Fibroblast of lung (primary cell): ENCODE results near the gene LDLRAD4. TPM values are rescaled to one million over a fixed set of nuclear protein-coding genes. Genes with fewer than 3 reads are reported as not detected.

Experiments
- DNase-seq, 2 donors: peaks; one replicate each; pipeline versions ENCODE4 v3.0.0 to v3.0.0-alpha.2; 2010; ENCODE audit warnings: low read depth in 2 of 2
- H2AFZ ChIP-seq: 2 replicates; pipeline ENCODE4 v1.5.1; 2012; ENCODE audit warnings: low read length, control low read depth, inconsistent platforms
- H3K27ac ChIP-seq: 2 replicates; pipeline ENCODE4 v1.5.1; 2011; ENCODE audit warnings: low read length, control low read depth; ENCODE audit not compliant: insufficient read depth
- H3K27me3 ChIP-seq: 2 replicates; pipeline ENCODE4 v1.5.1; 2011; ENCODE audit warnings: mild to moderate bottlenecking, low read length; ENCODE audit not compliant: control insufficient read depth, insufficient read depth
- H3K36me3 ChIP-seq: 2 replicates; pipeline ENCODE4 v1.5.1; 2011; ENCODE audit warnings: low read length; ENCODE audit not compliant: control insufficient read depth, insufficient read depth
- H3K4me1 ChIP-seq: 2 replicates; pipeline ENCODE4 v1.5.1; 2011; ENCODE audit warnings: low read length; ENCODE audit not compliant: control insufficient read depth, insufficient read depth; ENCODE audit errors: extremely low read depth
- H3K4me2 ChIP-seq: 2 replicates; pipeline ENCODE4 v1.5.1; 2011; ENCODE audit warnings: low read length, control low read depth; ENCODE audit not compliant: insufficient read depth; ENCODE audit errors: extremely low read depth
- H3K4me3 ChIP-seq, 4 experiments: fragments of 200-600 bp in 1 of 4; sonication (generic) in 1 of 4; replicated peaks in 1 of 4; 2 replicates each; pipeline ENCODE4 v1.5.1; 2011 to 2016; ENCODE audit warnings: low read length in 4 of 4, low read depth in 3 of 4, mild to moderate bottlenecking in 3 of 4, control low read depth in 2 of 4, inconsistent platforms in 1 of 4, mixed read lengths in 1 of 4; ENCODE audit not compliant: insufficient read depth in 1 of 4; ENCODE audit errors: control extremely low read depth in 1 of 4
- H3K79me2 ChIP-seq: 2 replicates; pipeline ENCODE4 v1.5.1; 2012; ENCODE audit warnings: mild to moderate bottlenecking, low read length, inconsistent platforms; ENCODE audit not compliant: control insufficient read depth, insufficient read depth
- H3K9ac ChIP-seq: 2 replicates; pipeline ENCODE4 v1.5.1; 2011; ENCODE audit warnings: mild to moderate bottlenecking, low read length, control low read depth; ENCODE audit not compliant: insufficient read depth
- H3K9me3 ChIP-seq: 2 replicates; pipeline ENCODE4 v1.5.1; 2012; ENCODE audit warnings: low read depth, low read length; ENCODE audit not compliant: control insufficient read depth, insufficient read depth
- H4K20me1 ChIP-seq: 2 replicates; pipeline ENCODE4 v1.5.1; 2011; ENCODE audit warnings: low read length; ENCODE audit not compliant: control insufficient read depth, insufficient read depth; ENCODE audit errors: extremely low read depth
- EZH2 ChIP-seq: IDR thresholded peaks from 2 replicates; pipeline ENCODE4 v1.5.1; 2012; ENCODE audit warnings: low read length, control low read depth, mild to moderate bottlenecking; ENCODE audit errors: missing control alignments
- polyA plus RNA-seq, 2 donors: library from polyadenylated mRNA; depleted of rRNA in 1 of 2; stranded (reverse) in 1 of 2; unstranded in 1 of 2; fragments of >200 nt; gene quantifications; 2 replicates each; pipeline ENCODE4 v1.2.1, GENCODE V29; 2011 to 2012; ENCODE audit warnings: missing spikeins in 1 of 2
- total RNA-seq: library from RNA; depleted of rRNA; stranded (reverse); fragments of >200 nt; gene quantifications from 2 replicates; pipeline ENCODE4 v1.2.1, GENCODE V29; 2014
- TF ChIP-seq, protein P1 (sequence below), 2 donors: IDR thresholded peaks in 1 of 2; conservative IDR thresholded peaks in 1 of 2; 1 replicate in 1 of 2; 2 replicates in 1 of 2; pipeline ENCODE4 v1.5.1; 2011 to 2012; ENCODE audit warnings: low read length in 2 of 2, control low read depth in 1 of 2, inconsistent platforms in 1 of 2, low read depth in 1 of 2, mild to moderate bottlenecking in 1 of 2

The LDLRAD4 gene
- total and polyA plus RNA-seq, 2 donors (not counting 1 experiment from before 2014, with no cell fraction given): not detected

DNA sequence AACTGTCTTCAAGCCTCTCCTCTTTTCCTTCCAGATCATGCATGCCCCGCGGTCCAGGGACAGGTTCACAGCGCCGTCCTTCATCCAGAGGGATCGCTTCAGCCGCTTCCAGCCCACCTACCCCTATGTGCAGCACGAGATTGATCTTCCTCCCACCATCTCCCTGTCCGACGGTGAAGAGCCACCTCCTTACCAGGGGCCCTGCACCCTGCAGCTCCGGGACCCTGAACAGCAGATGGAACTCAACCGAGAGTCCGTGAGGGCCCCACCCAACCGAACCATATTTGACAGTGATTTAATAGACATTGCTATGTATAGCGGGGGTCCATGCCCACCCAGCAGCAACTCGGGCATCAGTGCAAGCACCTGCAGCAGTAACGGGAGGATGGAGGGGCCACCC is 426.5 kb downstream of the LDLRAD4 start:
- H3K9me3 ChIP-seq: no peaks in the 10 kb centered on the region
- TF ChIP-seq EZH2: no peak
- TF ChIP-seq, protein P1, sequence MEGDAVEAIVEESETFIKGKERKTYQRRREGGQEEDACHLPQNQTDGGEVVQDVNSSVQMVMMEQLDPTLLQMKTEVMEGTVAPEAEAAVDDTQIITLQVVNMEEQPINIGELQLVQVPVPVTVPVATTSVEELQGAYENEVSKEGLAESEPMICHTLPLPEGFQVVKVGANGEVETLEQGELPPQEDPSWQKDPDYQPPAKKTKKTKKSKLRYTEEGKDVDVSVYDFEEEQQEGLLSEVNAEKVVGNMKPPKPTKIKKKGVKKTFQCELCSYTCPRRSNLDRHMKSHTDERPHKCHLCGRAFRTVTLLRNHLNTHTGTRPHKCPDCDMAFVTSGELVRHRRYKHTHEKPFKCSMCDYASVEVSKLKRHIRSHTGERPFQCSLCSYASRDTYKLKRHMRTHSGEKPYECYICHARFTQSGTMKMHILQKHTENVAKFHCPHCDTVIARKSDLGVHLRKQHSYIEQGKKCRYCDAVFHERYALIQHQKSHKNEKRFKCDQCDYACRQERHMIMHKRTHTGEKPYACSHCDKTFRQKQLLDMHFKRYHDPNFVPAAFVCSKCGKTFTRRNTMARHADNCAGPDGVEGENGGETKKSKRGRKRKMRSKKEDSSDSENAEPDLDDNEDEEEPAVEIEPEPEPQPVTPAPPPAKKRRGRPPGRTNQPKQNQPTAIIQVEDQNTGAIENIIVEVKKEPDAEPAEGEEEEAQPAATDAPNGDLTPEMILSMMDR (conservative IDR thresholded peaks at IDR 0.05 in 1 of 2, IDR thresholded peaks at IDR 0.05 in 1 of 2; ENCODE audit: low read depth in 1 of 2, low read length in 2 of 2): no peak
- H3K79me2 ChIP-seq: no peaks in the 10 kb centered on the region
- H3K36me3 ChIP-seq: no peaks in the 10 kb centered on the region
- H3K27ac ChIP-seq: no peak overlapping the region
- no peak overlapping the region for H3K9ac ChIP-seq
- no peak overlapping the region for H3K4me2 ChIP-seq
- no peak for DNase-seq
- H3K27me3 ChIP-seq: peaks cover 6% of the 10 kb centered on the region
- H4K20me1 ChIP-seq: no peaks in the 10 kb centered on the region
- H3K4me1 ChIP-seq: no peaks in the 10 kb centered on the region
- H3K4me3 ChIP-seq: no peak overlapping the region
- no peak overlapping the region for H2AFZ ChIP-seq

DNA sequence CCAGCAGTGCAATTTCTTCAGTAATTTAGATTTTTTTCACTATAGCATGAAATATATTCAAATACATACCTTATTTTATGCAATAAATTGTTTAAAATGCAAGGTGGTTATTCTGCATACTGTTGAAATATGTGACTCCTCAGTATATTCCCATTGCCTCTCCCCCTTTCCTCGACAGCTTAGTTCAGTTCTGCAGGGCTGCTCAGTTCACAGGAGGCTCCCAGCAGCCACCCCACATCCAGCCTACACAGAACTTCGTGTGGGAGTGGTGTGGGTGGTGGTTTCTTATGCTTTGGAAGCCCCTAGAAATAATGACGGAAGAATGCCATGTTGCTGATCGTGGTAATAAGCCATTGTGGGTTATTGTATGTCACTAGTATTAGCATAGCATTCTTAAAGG is 428.1 kb downstream of the LDLRAD4 start:
- Histone ChIP-seq H4K20me1 (no peaks in the 10 kb centered on the region), H3K27ac (no peak overlapping the region), H3K4me2 (no peak overlapping the region), H2AFZ (no peak overlapping the region), H3K79me2 (no peaks in the 10 kb centered on the region), H3K9me3 (no peaks in the 10 kb centered on the region), H3K27me3 (no peaks in the 10 kb centered on the region), H3K4me3 (no peak overlapping the region), H3K4me1 (no peaks in the 10 kb centered on the region), H3K9ac (no peak overlapping the region), H3K36me3 (no peaks in the 10 kb centered on the region)
- no peak for DNase-seq
- TF ChIP-seq, protein P1 (conservative IDR thresholded peaks at IDR 0.05 in 1 of 2, IDR thresholded peaks at IDR 0.05 in 1 of 2; ENCODE audit: low read depth in 1 of 2, low read length in 2 of 2): no peak
- TF ChIP-seq EZH2: no peak

DNA sequence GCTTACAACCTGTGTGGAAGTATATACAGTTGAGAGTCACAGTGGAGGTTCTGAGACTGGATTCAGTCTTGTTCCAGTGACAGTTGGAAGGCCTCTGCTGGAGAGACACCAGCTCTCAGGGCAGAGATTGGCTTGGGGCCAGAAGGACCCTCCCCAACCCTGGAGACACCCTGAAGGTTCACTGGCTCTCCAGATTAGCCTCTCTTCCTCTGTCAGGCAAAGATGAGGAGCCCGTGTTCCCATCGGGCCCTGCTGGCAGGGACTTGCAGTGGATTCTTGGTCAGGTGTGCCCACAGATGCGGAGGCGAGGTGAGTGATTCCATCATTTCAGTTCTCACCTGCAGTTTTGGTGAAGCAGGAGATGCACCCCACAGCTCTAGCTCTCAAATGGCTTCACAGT is 429.2 kb downstream of the LDLRAD4 start:
- H3K79me2 ChIP-seq: no peaks in the 10 kb centered on the region
- DNase-seq: no peak
- H4K20me1 ChIP-seq: no peaks in the 10 kb centered on the region
- H3K9ac ChIP-seq: no peak overlapping the region
- no peak overlapping the region for H3K4me3 ChIP-seq
- no peak overlapping the region for H3K4me2 ChIP-seq
- H3K9me3 ChIP-seq: no peaks in the 10 kb centered on the region
- H3K4me1 ChIP-seq: no peaks in the 10 kb centered on the region
- no peaks in the 10 kb centered on the region for H3K36me3 ChIP-seq
- H3K27ac ChIP-seq: no peak overlapping the region
- H2AFZ ChIP-seq: no peak overlapping the region
- H3K27me3 ChIP-seq: no peaks in the 10 kb centered on the region
- TF ChIP-seq, protein P1 (conservative IDR thresholded peaks at IDR 0.05 in 1 of 2, IDR thresholded peaks at IDR 0.05 in 1 of 2; ENCODE audit: low read depth in 1 of 2, low read length in 2 of 2): no peak
- TF ChIP-seq EZH2: no peak
